ENCODE results near the gene PGM1.
A peak's percentile ranks its signal among the peaks of the same experiment; 100 is the strongest.

PGM1 gene

DNA sequence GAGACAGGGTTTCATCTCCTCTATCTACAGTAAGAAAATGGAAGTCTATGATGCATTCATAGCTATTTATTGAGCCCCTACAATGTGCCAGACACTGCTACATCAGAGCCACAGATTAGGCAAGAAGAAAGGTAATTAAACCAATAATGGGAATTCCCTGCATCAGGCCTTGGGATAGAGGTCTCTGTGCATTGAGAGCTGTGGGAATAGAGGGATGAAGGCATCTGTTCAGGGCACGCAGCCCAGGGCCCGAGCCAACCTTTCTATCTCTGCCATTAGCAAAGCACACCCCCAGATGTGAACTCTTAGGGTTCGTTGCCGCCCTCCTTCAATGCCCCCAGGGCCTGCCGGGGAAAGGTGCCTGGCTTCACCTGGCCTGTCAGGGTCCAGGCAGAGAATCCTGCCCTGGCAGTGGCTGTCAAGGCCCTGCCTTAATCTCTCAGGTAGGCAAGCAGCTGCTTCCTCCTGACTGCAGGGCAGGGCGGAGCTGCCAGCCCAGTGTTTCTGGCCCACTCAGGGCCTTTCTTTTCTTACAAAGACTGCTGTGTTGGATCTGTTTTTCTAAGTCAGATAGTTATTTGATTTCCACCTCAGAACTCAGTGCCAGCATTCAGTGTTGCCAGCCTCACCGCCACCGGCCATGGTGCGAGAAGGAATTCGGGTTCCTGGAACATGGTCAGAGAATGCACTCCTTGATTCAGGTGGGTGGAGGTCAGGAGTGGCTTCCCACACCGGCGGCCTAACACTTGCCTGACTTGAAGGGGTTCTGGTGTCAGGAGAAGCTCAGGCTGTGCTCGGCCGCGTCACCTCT, 76.1 kb downstream of the PGM1 start:
- no peak for DNase-seq

GRCh38 chr1:63670164-63670563, 77.0 kb downstream of the PGM1 start:
- DNase-seq: no peak

- no peak for DNase-seq
Measured at GRCh38 chr1:63671514-63671913, 78.3 kb downstream of the PGM1 start.

- peak; percentile 13 for DNase-seq
Measured at GRCh38 chr1:63674238-63674864, 81.1 kb downstream of the PGM1 start.

GRCh38 chr1:63674865-63675419, 81.7 kb downstream of the PGM1 start:
- no peak for DNase-seq

DNA sequence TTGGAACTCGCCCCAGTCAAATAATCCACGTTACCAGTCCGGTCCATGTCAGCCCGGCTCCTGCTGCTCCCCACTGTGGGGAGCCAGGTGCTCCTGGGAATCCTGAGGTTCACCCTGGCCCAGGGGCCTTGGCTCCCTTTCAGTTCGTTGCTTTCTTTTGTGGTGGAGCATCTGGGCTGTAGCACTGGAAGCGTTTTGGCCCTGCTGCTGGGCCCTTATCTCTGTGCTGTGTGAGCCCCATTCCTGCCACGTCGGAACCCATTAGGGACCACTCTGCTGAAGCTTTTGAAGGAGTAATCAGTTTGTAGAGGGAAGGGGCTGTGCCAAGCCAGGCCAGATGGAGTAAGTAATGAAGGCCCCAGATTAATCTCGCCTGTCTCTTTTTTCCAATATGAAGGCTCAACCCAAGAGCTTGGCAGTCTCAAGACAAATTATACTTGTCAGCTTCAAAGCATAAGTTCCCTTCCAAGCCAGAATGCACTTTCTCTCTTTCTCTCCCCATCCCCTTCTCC, 82.3 kb downstream of the PGM1 start:
- no peak for DNase-seq

GRCh38 chr1:63677497-63677896, 84.3 kb downstream of the PGM1 start:
- no peak for DNase-seq

DNA sequence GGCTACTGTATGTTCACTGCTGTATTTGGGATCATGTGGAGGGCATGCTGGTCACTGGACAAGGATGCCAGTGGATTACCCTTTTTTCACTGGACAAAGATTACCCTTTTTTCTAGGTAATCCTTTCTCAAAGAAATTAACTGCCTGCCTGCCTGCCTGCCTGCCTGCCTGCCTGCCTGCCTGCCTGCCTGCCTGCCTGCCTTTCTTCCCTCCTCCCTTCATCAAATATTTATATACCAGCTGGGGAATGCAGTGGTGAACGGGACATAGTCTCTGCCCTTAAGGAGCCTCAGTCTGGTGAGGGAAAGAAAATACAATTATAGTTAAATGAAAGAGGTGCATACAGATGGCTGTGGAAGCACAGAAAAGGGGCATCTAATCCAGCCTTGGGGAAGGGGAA, 85.0 kb downstream of the PGM1 start:
- no peak for DNase-seq

GRCh38 chr1:63679076-63679475, 85.9 kb downstream of the PGM1 start:
- no peak for DNase-seq

GRCh38 chr1:63679589-63679988, 86.4 kb downstream of the PGM1 start:
- no peak for DNase-seq

GRCh38 chr1:63682936-63683335, 89.7 kb downstream of the PGM1 start:
- no peak for DNase-seq

DNA sequence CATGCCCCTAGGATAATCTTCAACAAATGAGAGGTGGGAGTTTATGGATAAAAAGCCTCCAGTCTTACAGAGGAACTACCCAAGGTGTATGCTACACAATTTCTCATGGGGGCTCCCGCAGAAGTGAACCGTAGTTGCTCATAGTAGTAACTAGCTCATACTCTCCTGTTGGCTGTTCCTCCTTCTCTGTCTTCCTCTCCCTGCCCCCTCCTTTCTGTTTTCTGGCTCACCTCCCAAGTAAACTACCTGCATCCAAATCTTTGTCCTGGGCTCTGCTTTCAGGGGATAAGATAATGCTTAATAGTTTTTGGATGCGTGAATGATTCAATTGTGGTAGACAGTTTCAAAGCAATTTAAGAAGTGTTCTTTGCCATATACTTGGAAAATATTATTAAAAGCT, 90.5 kb downstream of the PGM1 start:
- DNase-seq: no peak

DNA sequence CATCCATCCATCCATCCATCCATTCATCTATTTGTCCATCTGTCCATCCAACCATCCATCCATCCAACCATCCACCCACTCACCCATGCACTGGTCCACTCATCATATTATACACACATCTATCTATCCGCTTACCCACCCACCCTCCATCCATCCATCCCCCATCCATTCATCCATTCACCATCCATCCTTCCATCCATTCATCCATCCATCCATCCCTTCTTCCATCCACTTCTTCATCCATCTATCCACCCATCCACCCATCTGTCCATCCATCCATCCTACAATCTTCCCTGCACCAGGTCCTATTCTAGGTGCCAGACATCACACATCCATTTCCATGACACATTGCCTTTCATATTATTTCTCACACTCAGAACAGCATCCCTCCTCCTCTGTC, 93.5 kb downstream of the PGM1 start:
- no peak for DNase-seq

- DNase-seq: no peak
Measured at GRCh38 chr1:63688302-63688890, 95.2 kb downstream of the PGM1 start.

DNA sequence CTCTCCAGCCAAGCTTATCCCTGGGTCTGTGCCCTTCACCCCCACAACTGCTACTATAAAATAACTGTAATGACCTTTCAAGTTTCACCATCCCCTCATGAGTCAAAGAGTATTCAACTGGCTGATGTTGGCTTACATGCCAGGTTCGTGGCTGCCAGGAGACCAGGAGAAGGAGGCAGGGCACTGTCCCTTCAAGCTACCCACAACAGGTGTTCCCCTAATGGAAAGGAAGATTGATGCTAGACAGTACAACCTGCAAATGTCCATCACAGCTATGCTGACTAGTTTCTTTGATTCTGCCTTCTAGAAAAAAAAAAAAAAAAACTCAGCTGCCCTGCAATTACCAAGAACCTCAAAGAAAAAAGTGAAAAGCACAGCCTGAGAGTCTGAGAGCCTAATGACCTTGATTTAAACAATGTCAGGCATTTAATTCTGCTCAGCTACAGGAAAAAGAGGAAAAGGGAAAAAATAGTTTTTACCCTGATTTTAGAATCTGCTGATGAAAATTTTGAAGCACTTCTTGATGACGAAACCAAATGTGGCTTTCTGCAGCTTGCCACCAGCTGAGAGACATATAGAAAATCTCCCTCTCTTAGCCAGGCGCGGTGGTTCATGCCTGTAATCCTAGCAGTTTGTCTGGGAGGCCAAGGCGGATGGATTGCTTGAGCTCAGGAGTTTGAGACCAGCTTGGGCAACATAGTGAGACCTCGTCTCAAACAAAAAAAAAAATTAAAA, 97.9 kb downstream of the PGM1 start:
- DNase-seq: no peak

GRCh38 chr1:63691701-63692425, 98.7 kb downstream of the PGM1 start:
- DNase-seq: peak; percentile 56

DNA sequence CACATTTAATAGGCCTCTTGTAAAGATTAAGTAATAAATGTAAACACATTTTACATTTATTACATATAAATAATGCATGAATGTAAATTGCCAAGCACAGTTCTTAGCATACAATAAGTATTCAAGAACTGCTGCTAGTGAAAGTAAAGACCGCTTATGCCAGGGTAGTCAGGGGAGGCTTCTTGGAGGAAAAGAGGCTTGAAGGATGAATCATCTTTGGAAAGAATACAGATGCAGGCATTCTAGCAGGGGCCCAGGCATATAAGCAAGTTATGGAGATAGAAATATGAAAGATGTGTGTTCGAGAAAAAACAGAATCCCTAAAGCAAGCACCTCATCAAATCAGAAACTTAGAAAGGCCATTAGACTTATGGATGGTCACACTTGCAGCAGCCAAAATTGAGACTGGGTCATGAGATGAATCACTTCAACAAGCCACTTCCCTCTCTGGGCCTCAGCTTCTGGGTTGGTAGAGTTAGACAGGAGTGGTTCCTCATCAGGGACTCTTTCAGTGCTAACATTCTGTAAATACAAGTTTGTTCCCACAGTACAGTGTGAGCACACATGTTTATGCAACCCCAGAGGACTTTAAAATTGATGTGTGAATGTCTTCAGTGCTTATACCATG, 100.8 kb downstream of the PGM1 start:
- DNase-seq: no peak

GRCh38 chr1:63698001-63698838, 105.0 kb downstream of the PGM1 start:
- DNase-seq: no peak

DNA sequence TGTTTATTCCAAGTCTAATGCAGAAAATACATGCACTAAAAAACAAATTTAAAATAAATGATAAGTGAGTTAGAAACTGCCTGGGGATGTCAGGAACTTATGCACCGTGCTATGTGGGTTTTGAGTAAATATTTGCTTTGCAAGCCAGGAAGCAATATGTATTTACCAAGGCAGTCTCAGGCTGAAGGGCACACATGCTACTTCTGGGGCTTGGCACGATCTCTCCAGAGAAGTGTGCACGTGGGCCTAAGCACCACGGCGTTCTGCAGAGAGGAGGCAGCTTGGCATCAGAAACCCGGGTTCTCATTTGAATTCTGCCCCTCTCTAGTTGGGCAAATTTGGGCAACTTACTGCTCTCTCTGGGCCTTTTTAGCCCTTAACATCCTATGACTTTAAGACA, 108.0 kb downstream of the PGM1 start:
- no peak for DNase-seq

DNA sequence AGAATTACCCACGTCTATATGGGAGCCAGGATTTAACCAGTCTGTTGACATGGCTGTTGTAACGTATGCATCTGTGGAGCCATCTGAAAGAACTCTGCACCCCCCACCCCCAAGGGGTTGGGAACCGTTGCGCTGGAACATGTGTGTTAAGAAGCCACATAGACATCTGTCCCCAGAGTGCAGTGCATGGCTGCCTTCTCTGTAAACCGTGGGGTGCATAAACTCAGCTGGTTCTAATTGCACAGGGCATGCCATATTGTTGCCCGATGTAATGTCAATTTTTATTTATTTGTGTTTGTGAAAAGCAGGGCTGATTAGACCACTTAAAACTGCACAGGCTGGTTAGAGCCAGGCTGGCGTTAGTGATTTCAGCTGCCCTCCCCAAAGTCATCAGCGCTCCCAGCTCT, 110.5 kb downstream of the PGM1 start:
- no peak for DNase-seq

DNA sequence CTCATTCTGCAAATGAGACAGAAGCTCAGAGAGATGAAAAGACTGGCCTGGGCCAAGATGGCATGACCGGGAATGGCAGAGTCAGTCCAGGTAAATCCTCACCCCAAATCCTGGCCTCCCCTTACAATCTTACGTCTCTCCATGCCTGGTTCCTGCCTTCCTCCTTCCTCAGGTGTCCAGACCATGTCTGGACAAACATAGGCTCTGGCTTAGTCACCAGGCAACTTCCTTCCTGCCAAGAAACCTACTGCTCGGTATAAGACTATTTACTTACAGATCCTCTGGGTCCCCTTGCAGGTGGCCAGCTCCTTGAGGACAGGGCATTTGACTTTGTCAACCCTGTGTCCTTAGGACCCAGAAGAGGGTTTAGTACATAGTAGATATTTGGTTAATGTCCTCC, 111.2 kb downstream of the PGM1 start:
- no peak for DNase-seq

Measured in activated CD4-positive, alpha-beta T cell treated with anti-CD3 and anti-CD28 coated beads, Interleukin-2, Interleukin-6, amounts not matched to agents 100 ng/mL and 50 ng/mL, durations not matched to agents 16 hours and 8 hours (primary cell).